IPS-11a (cell line): Measurements from ENCODE around the gene JARID2.
A peak's percentile ranks its signal among the peaks of the same experiment; 100 is the strongest.

ENCODE experiments used
- H3K4me3 ChIP-seq: one replicate; pipeline ENCODE4 v1.5.1; 2013; ENCODE audit warnings: low read depth, low read length, control low read depth

JARID2 gene

GRCh38 chr6:15245361-15246216 lies at the start of gene JARID2:
TSS of gene JARID2 (plus strand) at chr6:15246069. CDS start at chr6:15246540, 471 bp downstream.
- peak within 1 kb of the TSS; percentile 97 for H3K4me3 ChIP-seq

- H3K4me3 ChIP-seq, result no peak overlapping the region
Measured at GRCh38 chr6:15200087-15200486, 45.8 kb upstream of the JARID2 start.

- H3K4me3 ChIP-seq, result no peak overlapping the region
Measured at GRCh38 chr6:15205321-15205720, 40.5 kb upstream of the JARID2 start.

- no peak overlapping the region for H3K4me3 ChIP-seq
Measured at GRCh38 chr6:15206887-15207286, 39.0 kb upstream of the JARID2 start.

GRCh38 chr6:15207923-15208322 lies 37.9 kb upstream of the JARID2 start:
- H3K4me3 ChIP-seq, result no peak overlapping the region

GRCh38 chr6:15213838-15214400 lies 31.9 kb upstream of the JARID2 start:
- no peak overlapping the region for H3K4me3 ChIP-seq

GRCh38 chr6:15218401-15218800 lies 27.5 kb upstream of the JARID2 start:
- no peak overlapping the region for H3K4me3 ChIP-seq

GRCh38 chr6:15220062-15220461 lies 25.8 kb upstream of the JARID2 start:
- no peak overlapping the region for H3K4me3 ChIP-seq

- no peak overlapping the region for H3K4me3 ChIP-seq
Measured at GRCh38 chr6:15227827-15228318, 18.0 kb upstream of the JARID2 start.

GRCh38 chr6:15230827-15231226 lies 15.0 kb upstream of the JARID2 start:
- H3K4me3 ChIP-seq, result no peak overlapping the region

GRCh38 chr6:15232836-15233510 lies 12.9 kb upstream of the JARID2 start:
- H3K4me3 ChIP-seq, result no peak overlapping the region

GRCh38 chr6:15234068-15234758 lies 11.7 kb upstream of the JARID2 start:
- H3K4me3 ChIP-seq, result no peak overlapping the region

- H3K4me3 ChIP-seq, result no peak overlapping the region
Measured at GRCh38 chr6:15239616-15240364, 6.1 kb upstream of the JARID2 start.

- no peak overlapping the region for H3K4me3 ChIP-seq
Measured at GRCh38 chr6:15242503-15242902, 3.4 kb upstream of the JARID2 start.

- no peak overlapping the region for H3K4me3 ChIP-seq
Measured at GRCh38 chr6:15242937-15243614, 2.8 kb upstream of the JARID2 start.

GRCh38 chr6:15243910-15244619 lies 1.8 kb upstream of the JARID2 start:
- H3K4me3 ChIP-seq, result peak overlapping the region; percentile 69

- H3K4me3 ChIP-seq, result peak overlapping the region; percentile 97
Measured at GRCh38 chr6:15244620-15245360, 1.1 kb upstream of the JARID2 start.

- H3K4me3 ChIP-seq, result peak overlapping the region; percentile 97
Measured at GRCh38 chr6:15246217-15246665, 372 bp downstream of the JARID2 start.
